ENCODE data around the gene DDX11.
"Not testable (repeated sequence)": the region's sequence is repeated elsewhere in the genome, so short reads cannot be mapped to it uniquely, and the experiment has no call there.

The DDX11 gene

GRCh38 chr12:31095080-31095860 lies 21.6 kb downstream of the DDX11 start:
- H3K4me3 ChIP-seq (ENCODE audit: low read depth, low read length); in situ Hi-C loops (cut with HindIII; ENCODE audit: low sequenced_read_pairs); DNase-seq (ENCODE audit: low read depth): not testable (repeated sequence)

GRCh38 chr12:31096251-31097065 lies 22.8 kb downstream of the DDX11 start:
- DNase-seq (ENCODE audit: low read depth); H3K4me3 ChIP-seq (ENCODE audit: low read depth, low read length); in situ Hi-C loops (cut with HindIII; ENCODE audit: low sequenced_read_pairs): not testable (repeated sequence)

- DNase-seq (ENCODE audit: low read depth); in situ Hi-C loops (cut with HindIII; ENCODE audit: low sequenced_read_pairs); H3K4me3 ChIP-seq (ENCODE audit: low read depth, low read length): not testable (repeated sequence)
Measured at GRCh38 chr12:31097819-31098218, 24.2 kb downstream of the DDX11 start.

GRCh38 chr12:31098363-31098762 lies 24.7 kb downstream of the DDX11 start:
- H3K4me3 ChIP-seq (ENCODE audit: low read depth, low read length); in situ Hi-C loops (cut with HindIII; ENCODE audit: low sequenced_read_pairs); DNase-seq (ENCODE audit: low read depth): not testable (repeated sequence)

- in situ Hi-C loops (cut with HindIII; ENCODE audit: low sequenced_read_pairs), result not testable (repeated sequence)
Measured at GRCh38 chr12:31098771-31099170, 25.1 kb downstream of the DDX11 start.

GRCh38 chr12:31099434-31099833 lies 25.8 kb downstream of the DDX11 start:
- DNase-seq (ENCODE audit: low read depth); H3K4me3 ChIP-seq (ENCODE audit: low read depth, low read length); in situ Hi-C loops (cut with HindIII; ENCODE audit: low sequenced_read_pairs): not testable (repeated sequence)

More at GRCh38 chr12:31098771-31099170, 25.1 kb downstream of the DDX11 start:
- not testable (repeated sequence) for DNase-seq (ENCODE audit: low read depth); H3K4me3 ChIP-seq (ENCODE audit: low read depth, low read length)

GRCh38 chr12:31100503-31101208 lies 27.0 kb downstream of the DDX11 start:
- DNase-seq (ENCODE audit: low read depth); H3K4me3 ChIP-seq (ENCODE audit: low read depth, low read length); in situ Hi-C loops (cut with HindIII; ENCODE audit: low sequenced_read_pairs): not testable (repeated sequence)

GRCh38 chr12:31102125-31102524 lies 28.5 kb downstream of the DDX11 start:
- in situ Hi-C loops (cut with HindIII; ENCODE audit: low sequenced_read_pairs); DNase-seq (ENCODE audit: low read depth); H3K4me3 ChIP-seq (ENCODE audit: low read depth, low read length): not testable (repeated sequence)

- DNase-seq (ENCODE audit: low read depth); in situ Hi-C loops (cut with HindIII; ENCODE audit: low sequenced_read_pairs); H3K4me3 ChIP-seq (ENCODE audit: low read depth, low read length): not testable (repeated sequence)
Measured at GRCh38 chr12:31102596-31102995, 28.9 kb downstream of the DDX11 start.

- DNase-seq (ENCODE audit: low read depth); in situ Hi-C loops (cut with HindIII; ENCODE audit: low sequenced_read_pairs): not testable (repeated sequence)
Measured at GRCh38 chr12:31103561-31103975, 29.9 kb downstream of the DDX11 start.

GRCh38 chr12:31104220-31104619 lies 30.6 kb downstream of the DDX11 start:
- H3K4me3 ChIP-seq (ENCODE audit: low read depth, low read length); in situ Hi-C loops (cut with HindIII; ENCODE audit: low sequenced_read_pairs); DNase-seq (ENCODE audit: low read depth): not testable (repeated sequence)

More at GRCh38 chr12:31103561-31103975, 29.9 kb downstream of the DDX11 start:
- not testable (repeated sequence) for H3K4me3 ChIP-seq (ENCODE audit: low read depth, low read length)

- H3K4me3 ChIP-seq (ENCODE audit: low read depth, low read length); DNase-seq (ENCODE audit: low read depth); in situ Hi-C loops (cut with HindIII; ENCODE audit: low sequenced_read_pairs): not testable (repeated sequence)
Measured at GRCh38 chr12:31104773-31105172, 31.1 kb downstream of the DDX11 start.

GRCh38 chr12:31105668-31106067 lies 32.0 kb downstream of the DDX11 start:
- DNase-seq (ENCODE audit: low read depth), result no peak
- in situ Hi-C loops (cut with HindIII; ENCODE audit: low sequenced_read_pairs), result no loop called here
- no peak for TF ChIP-seq CTCF (IDR thresholded peaks at IDR 0.05; ENCODE audit: low read depth, low read length, missing control alignments)
- no peak overlapping the region for H3K4me3 ChIP-seq (ENCODE audit: low read depth, low read length)
